Left lobe of liver (tissue), 2 donors: ENCODE measurements around the gene TMEM88. TPM values are rescaled to one million over a fixed set of nuclear protein-coding genes. Genes with fewer than 3 reads are reported as not detected.
"Not testable (repeated sequence)": the region's sequence is repeated elsewhere in the genome, so short reads cannot be mapped to it uniquely, and the experiment has no call there.

ENCODE experiments used
- ATAC-seq: fragments of 200-7000 bp; cut with Tn5 transposase; one replicate; pipeline ENCODE4 v1.9.1; 2020; ENCODE audit warnings: mild to moderate bottlenecking, moderate library complexity
- DNase-seq: peaks from one replicate; pipeline ENCODE4 v3.0.0-alpha.2; 2020; ENCODE audit warnings: low spot score
- total RNA-seq: library from RNA; stranded (reverse); gene quantifications from one replicate; pipeline ENCODE4 v1.2.1, GENCODE V29; 2021
- donor health status: DM: no; HTN: no; CAD: no; lungs with moderate emphysema.
- donor health status: DM: no; HTN: yes; CAD: no.

TMEM88 gene
- 1.3 TPM for total RNA-seq

- DNase-seq = peak; percentile 45
- ATAC-seq = no peak
These were observed at the start of gene TMEM88 for GRCh38 chr17:7854851-7855659. Gene TMEM88, plus strand, starts transcription at chr17:7855066. Its CDS starts 9 bp downstream, at chr17:7855075.

DNA sequence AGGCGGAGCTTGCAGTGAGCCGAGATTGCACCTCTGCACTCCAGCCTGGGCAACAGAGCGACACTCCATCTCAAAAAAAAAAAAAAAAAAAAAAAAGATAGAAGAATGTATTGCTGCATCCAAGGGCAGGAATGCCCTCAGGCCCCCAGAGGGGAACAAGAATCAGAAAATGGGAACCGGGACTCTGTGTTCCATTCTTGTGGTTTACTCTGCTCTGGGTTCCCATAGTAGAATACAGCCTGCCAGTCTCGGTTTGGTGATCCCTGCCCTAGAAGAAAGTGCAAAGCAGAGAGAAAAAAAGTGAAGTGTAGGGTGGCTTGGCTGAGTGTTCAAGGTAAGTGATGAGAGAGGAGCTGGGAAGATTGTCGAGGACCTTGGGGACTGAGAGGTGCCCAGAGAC, 48.3 kb upstream of the TMEM88 start:
- DNase-seq = no peak
- peak; percentile 25 for ATAC-seq

- ATAC-seq (no peak), DNase-seq (no peak)
These were observed 47.7 kb upstream of the TMEM88 start for GRCh38 chr17:7807206-7807605.

DNA sequence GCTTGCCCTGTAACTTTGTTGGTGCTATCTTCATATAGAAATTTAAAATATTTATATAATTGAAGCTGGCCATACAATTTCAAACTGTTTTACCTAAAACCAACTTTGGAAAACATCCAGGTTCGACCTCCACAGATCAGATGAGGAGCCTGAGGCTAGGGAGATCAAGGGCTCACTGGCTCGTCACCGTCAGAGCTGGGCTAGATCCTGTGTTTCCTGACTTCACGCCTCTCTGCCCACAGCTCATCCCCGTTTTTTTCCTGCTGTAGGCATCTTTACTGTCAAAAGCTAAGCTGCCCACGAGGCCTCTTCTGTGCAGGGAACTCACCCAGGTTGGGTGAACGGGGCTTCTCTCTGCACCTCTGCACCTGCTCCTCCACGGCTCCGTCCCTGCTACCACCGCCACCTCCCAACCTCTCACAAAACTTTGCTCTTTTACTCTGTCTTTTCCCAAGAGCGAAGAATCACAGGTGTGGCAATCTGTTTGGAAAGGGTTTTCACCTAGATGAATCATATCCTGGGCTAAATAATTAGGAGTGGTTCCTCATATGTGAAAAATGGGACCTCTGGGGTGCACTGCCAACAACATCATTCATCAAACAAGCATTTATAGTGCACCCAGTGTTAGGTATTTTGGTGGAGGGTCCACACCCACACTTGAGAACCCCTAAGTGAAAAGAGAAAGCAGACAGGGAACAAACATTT, 45.6 kb upstream of the TMEM88 start:
- DNase-seq = no peak
- no peak for ATAC-seq

GRCh38 chr17:7809791-7810343, 45.0 kb upstream of the TMEM88 start:
- not testable (repeated sequence) for ATAC-seq, DNase-seq

DNA sequence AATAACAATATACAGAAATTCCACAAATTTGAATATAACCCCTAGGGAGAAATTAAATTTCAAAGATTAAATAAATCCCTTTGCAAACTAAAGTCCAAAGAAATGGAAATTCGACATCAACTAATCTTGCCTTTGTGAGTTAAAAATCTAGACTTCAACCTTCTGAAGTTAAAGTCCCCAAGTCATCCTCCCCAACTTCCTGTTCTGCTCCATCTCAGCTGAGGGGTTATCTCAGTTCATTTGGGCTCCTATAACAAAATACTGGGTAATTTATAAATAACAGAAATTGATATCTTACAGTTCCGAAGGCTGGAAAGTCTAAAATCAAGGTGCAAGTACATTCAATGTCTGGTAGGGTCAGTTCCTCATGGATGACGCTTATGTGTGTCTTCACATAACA, 43.6 kb upstream of the TMEM88 start:
- ATAC-seq (no peak), DNase-seq (no peak)

GRCh38 chr17:7814969-7815368, 39.9 kb upstream of the TMEM88 start:
- no peak for ATAC-seq
- no peak for DNase-seq

DNA sequence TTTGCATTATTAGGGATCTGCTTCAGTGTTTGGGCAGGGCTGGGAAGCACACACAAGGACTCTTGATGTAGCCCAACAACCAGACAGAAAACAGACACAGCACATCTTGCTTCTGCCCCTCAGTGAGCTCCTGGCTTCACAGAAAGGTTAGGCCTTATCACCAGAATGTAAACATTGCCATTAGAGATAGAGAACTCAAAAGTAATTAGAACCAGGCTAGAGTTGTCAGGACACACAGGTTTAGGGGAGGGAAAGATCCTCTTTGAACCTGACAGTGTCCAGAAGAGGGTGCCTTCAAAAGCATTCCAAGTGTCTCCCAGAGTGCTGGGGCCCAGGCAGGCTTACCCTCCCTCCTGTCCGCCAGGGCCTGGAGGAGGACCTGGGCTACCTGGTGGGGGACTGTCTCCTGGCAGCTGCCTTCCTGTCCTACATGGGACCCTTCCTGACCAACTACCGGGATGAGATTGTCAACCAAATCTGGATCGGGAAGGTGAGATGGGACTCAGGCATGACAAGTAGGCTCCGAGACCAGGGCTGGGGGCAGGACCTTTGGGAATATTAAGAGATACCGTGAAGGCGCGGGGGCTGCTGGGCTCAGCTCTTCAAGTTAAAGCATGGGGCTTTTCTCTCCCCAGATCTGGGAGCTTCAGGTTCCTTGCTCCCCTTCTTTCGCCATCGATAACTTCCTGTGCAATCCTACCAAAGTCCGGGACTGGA, 37.8 kb upstream of the TMEM88 start:
- DNase-seq (no peak), ATAC-seq (no peak)

GRCh38 chr17:7817643-7817964, 37.3 kb upstream of the TMEM88 start:
- ATAC-seq (no peak), DNase-seq (no peak)

GRCh38 chr17:7818026-7818425, 36.8 kb upstream of the TMEM88 start:
- no peak for DNase-seq
- no peak for ATAC-seq

DNA sequence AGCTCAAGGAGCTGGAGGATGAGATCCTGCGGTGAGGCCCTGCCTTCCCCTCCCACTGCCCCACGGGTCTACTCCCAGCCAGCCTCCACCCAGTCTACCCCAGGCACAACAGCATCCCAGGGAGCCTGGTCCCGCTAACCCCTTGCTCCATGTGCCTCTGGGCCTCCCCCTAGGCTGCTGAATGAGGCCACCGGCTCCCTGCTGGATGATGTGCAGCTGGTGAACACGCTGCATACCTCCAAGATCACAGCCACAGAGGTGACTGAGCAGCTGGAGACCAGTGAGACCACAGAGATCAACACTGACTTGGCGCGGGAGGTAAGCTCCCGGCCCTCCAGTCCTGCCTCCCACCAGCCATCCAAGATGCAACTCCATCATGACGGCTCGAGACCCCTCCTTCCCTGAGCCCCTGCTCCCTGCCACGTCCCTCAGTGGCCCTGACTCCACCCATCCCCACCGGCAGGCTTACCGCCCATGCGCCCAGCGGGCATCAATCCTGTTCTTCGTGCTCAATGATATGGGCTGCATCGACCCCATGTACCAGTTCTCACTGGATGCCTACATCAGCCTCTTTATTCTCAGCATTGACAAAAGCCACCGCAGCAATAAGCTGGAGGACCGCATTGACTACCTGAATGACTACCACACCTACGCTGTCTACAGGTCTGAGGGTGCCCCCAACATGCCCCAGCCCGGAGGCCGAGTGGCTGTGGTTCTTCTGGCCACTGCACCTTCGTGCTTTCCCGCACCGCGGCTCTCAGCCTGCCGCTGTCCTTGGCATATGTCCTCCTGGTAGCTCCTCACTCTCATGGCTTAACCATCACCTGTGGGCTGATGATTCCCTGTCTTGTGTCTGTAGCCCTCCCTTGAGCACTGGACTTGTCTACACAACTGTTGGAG, 35.9 kb upstream of the TMEM88 start:
- no peak for DNase-seq

GRCh38 chr17:7820231-7820630, 34.6 kb upstream of the TMEM88 start:
- ATAC-seq = no peak
- no peak for DNase-seq

More for the DNA sequence above, 35.9 kb upstream of the TMEM88 start:
- ATAC-seq = no peak

GRCh38 chr17:7822126-7822525, 32.7 kb upstream of the TMEM88 start:
- DNase-seq (no peak), ATAC-seq (no peak)

GRCh38 chr17:7823581-7824001, 31.3 kb upstream of the TMEM88 start:
- ATAC-seq = no peak
- no peak for DNase-seq

DNA sequence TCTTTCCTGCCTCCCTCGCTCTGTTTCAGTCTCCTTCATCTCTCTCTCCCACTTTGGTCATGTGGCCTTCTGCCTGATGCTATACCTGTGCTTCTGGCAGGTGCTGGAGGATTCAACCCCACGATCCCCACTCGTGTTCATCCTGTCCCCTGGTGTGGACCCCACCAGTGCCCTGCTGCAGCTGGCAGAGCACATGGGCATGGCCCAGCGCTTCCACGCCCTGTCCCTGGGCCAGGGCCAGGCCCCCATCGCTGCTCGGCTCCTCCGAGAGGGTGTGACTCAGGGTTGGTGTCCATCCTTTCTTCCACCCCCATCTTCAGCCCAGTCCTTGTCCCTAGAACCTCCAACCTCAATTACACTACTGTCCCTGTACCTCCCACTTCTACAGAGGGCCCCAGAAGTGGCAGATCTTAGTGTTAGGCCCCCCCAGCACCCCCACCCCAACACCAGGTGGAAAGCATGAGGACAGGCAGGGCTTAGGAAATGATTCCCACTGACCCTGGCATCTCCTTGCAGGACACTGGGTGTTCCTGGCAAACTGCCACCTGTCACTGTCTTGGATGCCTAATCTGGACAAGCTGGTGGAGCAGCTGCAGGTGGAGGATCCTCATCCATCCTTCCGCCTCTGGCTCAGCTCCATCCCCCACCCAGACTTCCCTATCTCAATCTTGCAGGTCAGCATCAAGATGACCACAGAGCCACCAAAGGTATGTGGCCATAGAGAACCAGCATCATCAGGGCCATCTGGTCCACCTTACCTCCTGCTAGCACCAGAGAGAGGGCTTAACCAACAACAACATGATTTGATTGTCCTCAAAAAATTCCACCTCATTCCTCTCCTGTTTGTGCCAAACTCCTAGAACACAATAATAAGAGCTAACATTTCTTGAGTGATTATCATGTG, 30.6 kb upstream of the TMEM88 start:
- ATAC-seq (no peak), DNase-seq (no peak)

GRCh38 chr17:7825206-7825990, 29.5 kb upstream of the TMEM88 start:
- peak; percentile 73 for ATAC-seq
- no peak for DNase-seq

DNA sequence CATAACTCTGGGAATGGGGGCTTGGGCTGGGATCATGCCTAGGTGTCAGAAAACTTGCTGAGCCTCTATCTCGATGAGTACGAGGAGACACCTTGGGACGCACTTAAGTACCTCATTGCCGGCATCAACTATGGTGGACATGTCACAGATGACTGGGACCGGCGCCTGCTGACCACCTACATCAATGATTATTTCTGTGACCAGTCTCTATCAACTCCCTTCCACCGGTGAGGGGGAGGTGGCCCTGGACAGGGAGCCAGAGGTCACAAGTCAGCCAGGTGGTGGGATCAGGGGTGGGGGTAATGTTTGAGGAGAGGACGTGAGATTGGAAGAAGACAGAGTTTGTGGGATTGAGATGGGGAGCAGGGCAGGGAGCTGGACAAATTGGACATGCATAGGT, 24.2 kb upstream of the TMEM88 start:
- DNase-seq = no peak
- no peak for ATAC-seq

DNA sequence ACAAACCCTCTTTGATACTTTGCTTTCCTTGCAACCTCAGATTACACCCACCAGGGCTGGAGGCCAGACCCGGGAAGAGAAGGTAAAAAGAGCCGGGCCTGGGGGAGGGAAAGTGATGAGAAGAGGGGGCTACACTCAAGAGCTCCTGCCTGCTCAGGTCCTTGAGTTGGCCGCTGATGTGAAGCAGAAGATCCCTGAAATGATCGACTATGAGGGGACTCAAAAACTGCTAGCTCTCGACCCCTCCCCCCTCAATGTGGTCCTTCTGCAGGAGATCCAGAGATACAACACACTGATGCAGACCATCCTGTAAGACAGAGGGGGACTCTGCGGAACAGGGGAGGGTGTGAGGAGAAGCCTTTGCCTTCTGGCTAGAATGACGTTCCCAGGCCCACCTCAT, 23.6 kb upstream of the TMEM88 start:
- no peak for DNase-seq

GRCh38 chr17:7832431-7832830, 22.4 kb upstream of the TMEM88 start:
- ATAC-seq (no peak), DNase-seq (no peak)

More for the DNA sequence above, 23.6 kb upstream of the TMEM88 start:
- ATAC-seq = no peak
